Left lobe of liver (tissue), 2 donors: ENCODE data around the gene TMEM163. TPM values are rescaled to one million over a fixed set of nuclear protein-coding genes. Genes with fewer than 3 reads are reported as not detected.

ENCODE experiments used
- ATAC-seq: fragments of 200-7000 bp; cut with Tn5 transposase; one replicate; pipeline ENCODE4 v1.9.1; 2020; ENCODE audit warnings: mild to moderate bottlenecking, moderate library complexity
- DNase-seq: peaks from one replicate; pipeline ENCODE4 v3.0.0-alpha.2; 2020; ENCODE audit warnings: low spot score
- total RNA-seq: library from RNA; stranded (reverse); gene quantifications from one replicate; pipeline ENCODE4 v1.2.1, GENCODE V29; 2021
- donor health status: DM: no; HTN: no; CAD: no; lungs with moderate emphysema.
- donor health status: DM: no; HTN: yes; CAD: no.

Gene TMEM163
- total RNA-seq, 1 donor from 2014 or later = 0.10 TPM

GRCh38 chr2:134694411-134694810 lies 24.4 kb downstream of the TMEM163 start:
- no peak for ATAC-seq
- DNase-seq = no peak

GRCh38 chr2:134693359-134694330 lies 25.2 kb downstream of the TMEM163 start:
- ATAC-seq (no peak), DNase-seq (no peak)

GRCh38 chr2:134692499-134692898 lies 26.3 kb downstream of the TMEM163 start:
- ATAC-seq (no peak), DNase-seq (no peak)

GRCh38 chr2:134690629-134691215 lies 28.1 kb downstream of the TMEM163 start:
- ATAC-seq = no peak
- DNase-seq = no peak

GRCh38 chr2:134689315-134689714 lies 29.5 kb downstream of the TMEM163 start:
- no peak for DNase-seq
- no peak for ATAC-seq

GRCh38 chr2:134685967-134686366 lies 32.8 kb downstream of the TMEM163 start:
- no peak for ATAC-seq
- DNase-seq = no peak

GRCh38 chr2:134683561-134684112 lies 35.2 kb downstream of the TMEM163 start:
- DNase-seq (no peak), ATAC-seq (no peak)

GRCh38 chr2:134682726-134683125 lies 36.1 kb downstream of the TMEM163 start:
- DNase-seq (no peak), ATAC-seq (no peak)

GRCh38 chr2:134681201-134681600 lies 37.6 kb downstream of the TMEM163 start:
- DNase-seq (no peak), ATAC-seq (no peak)

- DNase-seq (no peak), ATAC-seq (no peak)
Measured at GRCh38 chr2:134679745-134680144, 39.1 kb downstream of the TMEM163 start.

- no peak for ATAC-seq
- DNase-seq = no peak
Measured at GRCh38 chr2:134679294-134679693, 39.5 kb downstream of the TMEM163 start.

- no peak for ATAC-seq
- no peak for DNase-seq
Measured at GRCh38 chr2:134677856-134678756, 40.7 kb downstream of the TMEM163 start.

- no peak for ATAC-seq
- no peak for DNase-seq
Measured at GRCh38 chr2:134676960-134677359, 41.8 kb downstream of the TMEM163 start.

GRCh38 chr2:134675314-134675713 lies 43.5 kb downstream of the TMEM163 start:
- DNase-seq (no peak), ATAC-seq (no peak)

GRCh38 chr2:134674687-134675086 lies 44.1 kb downstream of the TMEM163 start:
- DNase-seq (no peak), ATAC-seq (no peak)

GRCh38 chr2:134671513-134671912 lies 47.3 kb downstream of the TMEM163 start:
- DNase-seq (no peak), ATAC-seq (no peak)

GRCh38 chr2:134670955-134671354 lies 47.8 kb downstream of the TMEM163 start:
- peak; percentile 63 for ATAC-seq
- DNase-seq = no peak

- ATAC-seq (peak; percentile 31), DNase-seq (no peak)
Measured at GRCh38 chr2:134669731-134670669, 48.8 kb downstream of the TMEM163 start.

GRCh38 chr2:134668821-134669220 lies 50.0 kb downstream of the TMEM163 start:
- DNase-seq = no peak
- no peak for ATAC-seq

GRCh38 chr2:134667541-134667940 lies 51.3 kb downstream of the TMEM163 start:
- no peak for ATAC-seq
- DNase-seq = no peak
